Body of pancreas (tissue), 4 donors: ENCODE results near the gene WWOX. TPM values are rescaled to one million over a fixed set of nuclear protein-coding genes. Genes with fewer than 3 reads are reported as not detected.

Experiments used
- ATAC-seq: fragments of 150-250 bp; one replicate; pipeline ENCODE4 v1.9.1; 2016
- DNase-seq, 4 donors: peaks; one replicate each; pipeline ENCODE4 v3.0.0-alpha.2; 2019
- H3K27ac ChIP-seq, 4 donors: fragments of 200-600 bp; sonication (generic); 1 replicate in 3 of 4; 2 replicates in 1 of 4; pipeline versions ENCODE4 v1.5.1 to v1.6.1; 2016 to 2019; ENCODE audit warnings: mild to moderate bottlenecking in 1 of 4, mixed read lengths in 1 of 4, moderate library complexity in 1 of 4
- H3K27me3 ChIP-seq, 2 donors: fragments of 200-600 bp; sonication (generic); one replicate each; pipeline ENCODE4 v1.6.0; 2016; ENCODE audit warnings: mild to moderate bottlenecking in 1 of 2
- H3K36me3 ChIP-seq, 2 donors: fragments of 200-600 bp; sonication (generic); replicated peaks in 1 of 2; 2 replicates each; pipeline ENCODE4 v1.5.1; 2016; ENCODE audit warnings: low read depth in 2 of 2; ENCODE audit not compliant: insufficient read depth in 1 of 2
- H3K4me1 ChIP-seq: fragments of 200-600 bp; sonication (generic); one replicate; pipeline ENCODE4 v1.6.0; 2016
- H3K4me3 ChIP-seq, 2 donors: fragments of 200-600 bp; sonication (generic); 1 replicate in 1 of 2; 2 replicates in 1 of 2; pipeline ENCODE4 v1.5.1; 2016 to 2019
- H3K9me3 ChIP-seq, 3 donors: fragments of 200-600 bp; sonication (generic); 1 replicate in 2 of 3; 2 replicates in 1 of 3; pipeline ENCODE4 v1.5.1; 2016
- POLR2A ChIP-seq, 3 donors: fragments of 450-650 bp; IDR thresholded peaks; one replicate each; pipeline ENCODE4 v1.6.1; 2016; ENCODE audit warnings: antibody characterized with exemption in 3 of 3, mild to moderate bottlenecking in 2 of 3
- WGBS, 2 donors: methylation state at CpG; one replicate each; pipeline ENCODE4 v1.1.5; 2017; 5-methylcytosine and 5-hydroxymethylcytosine counted together
- intact Hi-C: fragments of 100-400 bp; cut with DNase I; formaldehyde crosslinking; loops from one replicate; pipeline ENCODE4 v1.15.1; 2023
- total RNA-seq, 2 donors: library from RNA; depleted of rRNA; stranded (reverse); fragments of >200 nt; gene quantifications; one replicate each; pipeline ENCODE4 v1.1.0, GENCODE V29; 2016
- TF ChIP-seq, protein P1 (sequence below), 7 experiments: fragments of 450-650 bp in 4 of 7; fragments of 200-600 bp in 3 of 7; sonication (generic) in 3 of 7; IDR thresholded peaks; one replicate each; pipeline ENCODE4 v1.5.1; 2016 to 2019; ENCODE audit warnings: antibody characterized with exemption in 7 of 7

The WWOX gene
- total RNA-seq, 2 donors from 2014 or later = 52.7 to 67.2 TPM

GRCh38 chr16:78748220-78748929 is 648.9 kb downstream of the WWOX start:
- Histone ChIP-seq H3K4me3 (no peak overlapping the region), H3K27me3 (no peaks in the 10 kb centered on the region), H3K9me3 (no peaks in the 10 kb centered on the region), H3K27ac (no peak overlapping the region), H3K36me3 (no peaks in the 10 kb centered on the region), H3K4me1 (no peaks in the 10 kb centered on the region)
- TF ChIP-seq POLR2A (IDR thresholded peaks at IDR 0.05) = no peak
- TF ChIP-seq, protein P1, sequence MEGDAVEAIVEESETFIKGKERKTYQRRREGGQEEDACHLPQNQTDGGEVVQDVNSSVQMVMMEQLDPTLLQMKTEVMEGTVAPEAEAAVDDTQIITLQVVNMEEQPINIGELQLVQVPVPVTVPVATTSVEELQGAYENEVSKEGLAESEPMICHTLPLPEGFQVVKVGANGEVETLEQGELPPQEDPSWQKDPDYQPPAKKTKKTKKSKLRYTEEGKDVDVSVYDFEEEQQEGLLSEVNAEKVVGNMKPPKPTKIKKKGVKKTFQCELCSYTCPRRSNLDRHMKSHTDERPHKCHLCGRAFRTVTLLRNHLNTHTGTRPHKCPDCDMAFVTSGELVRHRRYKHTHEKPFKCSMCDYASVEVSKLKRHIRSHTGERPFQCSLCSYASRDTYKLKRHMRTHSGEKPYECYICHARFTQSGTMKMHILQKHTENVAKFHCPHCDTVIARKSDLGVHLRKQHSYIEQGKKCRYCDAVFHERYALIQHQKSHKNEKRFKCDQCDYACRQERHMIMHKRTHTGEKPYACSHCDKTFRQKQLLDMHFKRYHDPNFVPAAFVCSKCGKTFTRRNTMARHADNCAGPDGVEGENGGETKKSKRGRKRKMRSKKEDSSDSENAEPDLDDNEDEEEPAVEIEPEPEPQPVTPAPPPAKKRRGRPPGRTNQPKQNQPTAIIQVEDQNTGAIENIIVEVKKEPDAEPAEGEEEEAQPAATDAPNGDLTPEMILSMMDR (IDR thresholded peaks at IDR 0.05) = no peak
- no peak for DNase-seq
- 92 to 93% methylated on average over 9 of the region's 9 CpGs for WGBS, 2 donors
- intact Hi-C loops = no loop called here
- ATAC-seq = no peak

DNA sequence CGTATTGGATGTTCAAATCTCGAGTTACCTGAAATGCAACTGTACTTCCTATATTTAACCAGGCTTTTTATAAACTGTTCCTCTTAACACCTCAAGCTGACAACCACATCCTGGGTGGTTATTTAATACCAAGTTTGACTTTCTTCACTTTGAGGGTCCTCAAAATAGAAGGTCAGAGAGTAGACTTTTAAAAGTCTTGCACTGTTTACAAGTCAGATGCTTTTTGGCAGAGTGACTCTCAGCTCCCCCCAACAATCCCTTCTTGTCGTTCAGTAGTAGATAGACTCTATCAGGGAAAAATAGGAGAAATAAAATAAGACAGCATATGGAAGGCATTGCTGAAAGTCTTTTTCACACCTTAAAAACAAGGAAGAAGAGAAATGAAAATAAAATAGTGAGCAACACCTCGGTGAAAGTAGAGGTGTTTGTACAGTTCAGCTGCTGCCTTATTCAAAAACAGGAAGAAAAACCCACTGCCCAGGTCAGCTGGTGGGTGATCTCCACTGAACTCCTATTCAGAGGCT is 650.4 kb downstream of the WWOX start:
- Histone ChIP-seq H3K27me3 (no peaks in the 10 kb centered on the region), H3K36me3 (no peaks in the 10 kb centered on the region), H3K4me1 (no peaks in the 10 kb centered on the region), H3K27ac (no peak overlapping the region), H3K9me3 (no peaks in the 10 kb centered on the region), H3K4me3 (no peak overlapping the region)
- WGBS, 2 donors = 56 to 70% methylated on average over 4 of the region's 4 CpGs
- TF ChIP-seq, protein P1 (IDR thresholded peaks at IDR 0.05) = no peak
- no peak for TF ChIP-seq POLR2A (IDR thresholded peaks at IDR 0.05)
- DNase-seq (no peak), ATAC-seq (no peak)
- intact Hi-C loops = no loop called here

DNA sequence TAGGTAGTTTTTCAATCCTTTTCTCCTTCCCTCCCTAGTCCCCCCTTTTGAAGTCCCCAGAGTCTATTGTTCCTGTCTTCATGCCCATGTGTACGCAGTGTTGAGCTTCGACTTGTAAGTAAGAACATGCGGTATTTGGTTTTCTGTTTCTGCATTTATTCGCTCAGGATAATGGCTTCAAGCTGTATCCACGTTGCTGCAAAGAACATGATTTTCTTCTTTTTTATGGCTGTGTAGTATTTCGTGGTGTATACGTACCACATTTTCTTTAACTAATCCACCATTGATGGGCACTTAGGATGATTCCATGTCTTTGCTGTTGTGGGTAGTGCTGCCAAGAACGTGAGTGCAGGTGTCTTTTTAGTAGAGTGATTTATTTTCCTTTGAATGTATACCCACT is 651.2 kb downstream of the WWOX start:
- Histone ChIP-seq H3K9me3 (no peaks in the 10 kb centered on the region), H3K27me3 (no peaks in the 10 kb centered on the region), H3K4me3 (no peak overlapping the region), H3K36me3 (no peaks in the 10 kb centered on the region), H3K4me1 (no peaks in the 10 kb centered on the region), H3K27ac (no peak overlapping the region)
- 94 to 95% methylated on average over 8 of the region's 8 CpGs for WGBS, 2 donors
- DNase-seq = no peak
- intact Hi-C loops = no loop called here
- no peak for ATAC-seq
- TF ChIP-seq, protein P1 (IDR thresholded peaks at IDR 0.05) = no peak
- TF ChIP-seq POLR2A (IDR thresholded peaks at IDR 0.05) = no peak

GRCh38 chr16:78751601-78752000 is 652.1 kb downstream of the WWOX start:
- WGBS, 2 donors = 83 to 96% methylated on average over 3 of the region's 3 CpGs
- DNase-seq (no peak), ATAC-seq (no peak)
- TF ChIP-seq, protein P1 (IDR thresholded peaks at IDR 0.05) = no peak
- Histone ChIP-seq H3K27me3 (no peaks in the 10 kb centered on the region), H3K9me3 (no peaks in the 10 kb centered on the region), H3K4me3 (no peak overlapping the region), H3K4me1 (peaks cover 9% of the 10 kb centered on the region), H3K36me3 (no peaks in the 10 kb centered on the region), H3K27ac (no peak overlapping the region)
- intact Hi-C loops = no loop called here

- ATAC-seq (no peak), DNase-seq (no peak)
- Histone ChIP-seq H3K27me3 (no peaks in the 10 kb centered on the region), H3K9me3 (no peaks in the 10 kb centered on the region), H3K4me3 (no peak overlapping the region), H3K27ac (no peak overlapping the region), H3K4me1 (peaks cover 11% of the 10 kb centered on the region), H3K36me3 (no peaks in the 10 kb centered on the region)
- TF ChIP-seq, protein P1 (IDR thresholded peaks at IDR 0.05) = no peak
- no peak for TF ChIP-seq POLR2A (IDR thresholded peaks at IDR 0.05)
- 73 to 93% methylated on average over 5 of the region's 5 CpGs for whole genome bisulfite sequencing, 2 donors
- intact Hi-C loops = no loop called here
Measured at GRCh38 chr16:78754713-78755112, 655.3 kb downstream of the WWOX start.
